ENCODE results near the gene EDARADD.
A peak's percentile ranks its signal among the peaks of the same experiment; 100 is the strongest.
"Not testable (repeated sequence)": the region's sequence is repeated elsewhere in the genome, so short reads cannot be mapped to it uniquely, and the experiment has no call there.

The EDARADD gene

GRCh38 chr1:236393681-236394481 is at the start of gene EDARADD:
Gene EDARADD (plus strand): TSS chr1:236394286. CDS start chr1:236394445, 159 bp downstream.
- H3K4me3 ChIP-seq (ENCODE audit: low read depth, low read length): peak within 1 kb of the TSS; percentile 87
- no peak for DNase-seq (ENCODE audit: low read depth)
- TF ChIP-seq, protein P1, sequence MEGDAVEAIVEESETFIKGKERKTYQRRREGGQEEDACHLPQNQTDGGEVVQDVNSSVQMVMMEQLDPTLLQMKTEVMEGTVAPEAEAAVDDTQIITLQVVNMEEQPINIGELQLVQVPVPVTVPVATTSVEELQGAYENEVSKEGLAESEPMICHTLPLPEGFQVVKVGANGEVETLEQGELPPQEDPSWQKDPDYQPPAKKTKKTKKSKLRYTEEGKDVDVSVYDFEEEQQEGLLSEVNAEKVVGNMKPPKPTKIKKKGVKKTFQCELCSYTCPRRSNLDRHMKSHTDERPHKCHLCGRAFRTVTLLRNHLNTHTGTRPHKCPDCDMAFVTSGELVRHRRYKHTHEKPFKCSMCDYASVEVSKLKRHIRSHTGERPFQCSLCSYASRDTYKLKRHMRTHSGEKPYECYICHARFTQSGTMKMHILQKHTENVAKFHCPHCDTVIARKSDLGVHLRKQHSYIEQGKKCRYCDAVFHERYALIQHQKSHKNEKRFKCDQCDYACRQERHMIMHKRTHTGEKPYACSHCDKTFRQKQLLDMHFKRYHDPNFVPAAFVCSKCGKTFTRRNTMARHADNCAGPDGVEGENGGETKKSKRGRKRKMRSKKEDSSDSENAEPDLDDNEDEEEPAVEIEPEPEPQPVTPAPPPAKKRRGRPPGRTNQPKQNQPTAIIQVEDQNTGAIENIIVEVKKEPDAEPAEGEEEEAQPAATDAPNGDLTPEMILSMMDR (IDR thresholded peaks at IDR 0.05; ENCODE audit: low read depth, low read length, missing control alignments): no peak

- no peak overlapping the region for H3K4me3 ChIP-seq (ENCODE audit: low read depth, low read length)
- TF ChIP-seq, protein P1 (IDR thresholded peaks at IDR 0.05; ENCODE audit: low read depth, low read length, missing control alignments): no peak
- DNase-seq (ENCODE audit: low read depth): no peak
These were observed 48.4 kb upstream of the EDARADD start for GRCh38 chr1:236345728-236346127.

GRCh38 chr1:236348071-236348470 is 46.0 kb upstream of the EDARADD start:
- H3K4me3 ChIP-seq (ENCODE audit: low read depth, low read length): no peak overlapping the region
- no peak for DNase-seq (ENCODE audit: low read depth)
- TF ChIP-seq, protein P1 (IDR thresholded peaks at IDR 0.05; ENCODE audit: low read depth, low read length, missing control alignments): no peak

DNA sequence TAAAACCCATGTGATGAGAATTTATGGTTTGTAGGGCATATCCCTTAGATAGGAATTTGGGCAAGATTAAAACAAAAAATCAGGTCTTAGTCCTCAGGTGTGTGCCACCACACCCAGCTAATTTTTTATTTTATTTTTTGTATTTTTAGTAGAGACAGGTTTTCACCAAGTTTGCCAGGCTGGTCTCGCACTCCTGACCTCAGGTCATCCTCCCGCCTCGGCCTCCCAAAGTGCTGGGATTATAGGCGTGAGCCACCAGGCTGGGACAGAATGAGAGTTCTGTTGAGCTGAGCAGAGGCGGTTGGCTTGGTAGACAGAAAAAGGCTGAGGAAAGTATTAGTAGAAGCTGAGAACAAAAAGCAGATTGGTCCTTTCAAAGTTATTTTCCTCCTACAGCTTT is 43.8 kb upstream of the EDARADD start:
- no peak overlapping the region for H3K4me3 ChIP-seq (ENCODE audit: low read depth, low read length)
- TF ChIP-seq, protein P1 (IDR thresholded peaks at IDR 0.05; ENCODE audit: low read depth, low read length, missing control alignments): no peak
- DNase-seq (ENCODE audit: low read depth): no peak

GRCh38 chr1:236351875-236352573 is 42.1 kb upstream of the EDARADD start:
- DNase-seq (ENCODE audit: low read depth): no peak
- TF ChIP-seq, protein P1 (IDR thresholded peaks at IDR 0.05; ENCODE audit: low read depth, low read length, missing control alignments): no peak
- no peak overlapping the region for H3K4me3 ChIP-seq (ENCODE audit: low read depth, low read length)

GRCh38 chr1:236352747-236353146 is 41.3 kb upstream of the EDARADD start:
- not testable (repeated sequence) for H3K4me3 ChIP-seq (ENCODE audit: low read depth, low read length); DNase-seq (ENCODE audit: low read depth)

DNA sequence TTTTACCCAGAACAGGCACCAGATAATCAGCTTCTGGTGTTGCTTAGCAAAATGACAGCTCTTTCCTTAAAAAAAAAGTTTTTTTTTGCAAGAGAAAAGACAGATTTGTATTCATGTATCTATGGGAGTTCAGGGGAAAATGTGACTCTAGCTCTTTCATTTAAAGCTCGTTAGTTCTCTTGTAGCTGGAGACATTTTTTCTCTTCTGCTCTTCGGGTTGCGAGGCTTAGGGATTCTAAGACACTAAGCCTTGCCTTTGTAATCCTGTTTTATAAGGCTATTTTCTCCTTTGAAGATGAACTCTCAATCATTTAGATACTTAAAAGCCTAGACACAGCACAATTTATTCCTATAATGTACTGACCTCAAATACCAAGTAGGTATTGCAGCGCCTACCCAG is 40.3 kb upstream of the EDARADD start:
- no peak for DNase-seq (ENCODE audit: low read depth)
- H3K4me3 ChIP-seq (ENCODE audit: low read depth, low read length): no peak overlapping the region
- TF ChIP-seq, protein P1 (IDR thresholded peaks at IDR 0.05; ENCODE audit: low read depth, low read length, missing control alignments): no peak

All from GM12864 (cell line).